Gastroesophageal sphincter (tissue), 3 donors: Measurements from ENCODE around the gene SKA3.

Experiments
- CTCF ChIP-seq, 4 experiments: fragments of 200-600 bp in 2 of 4; fragments of 450-650 bp in 2 of 4; sonication (generic) in 1 of 4; IDR thresholded peaks; one replicate each; pipeline ENCODE4 v1.5.1; 2017 to 2019; ENCODE audit warnings: antibody characterized with exemption in 4 of 4, mild to moderate bottlenecking in 2 of 4, moderate library complexity in 2 of 4
- EP300 ChIP-seq: sonication (generic); formaldehyde crosslinking; IDR thresholded peaks from one replicate; pipeline ENCODE4 v1.6.1; 2017; ENCODE audit warnings: antibody characterized with exemption, mild to moderate bottlenecking
- POLR2A ChIP-seq, 2 donors: fragments of 450-650 bp; IDR thresholded peaks; one replicate each; pipeline ENCODE4 v1.6.1; 2017; ENCODE audit warnings: antibody characterized with exemption in 2 of 2, mild to moderate bottlenecking in 2 of 2, moderate library complexity in 1 of 2
- POLR2AphosphoS5 ChIP-seq: sonication (generic); formaldehyde crosslinking; IDR thresholded peaks from one replicate; pipeline ENCODE4 v1.6.1; 2017; ENCODE audit warnings: antibody characterized with exemption

- TF ChIP-seq POLR2AphosphoS5 (no peak), CTCF (IDR thresholded peaks at IDR 0.05) (no peak), POLR2A (IDR thresholded peaks at IDR 0.05) (no peak), EP300 (no peak)
Observed at GRCh38 chr13:21120191-21120590, 56.2 kb downstream of the SKA3 start.
